Measurements from ENCODE around the gene CAPN3.

The CAPN3 gene

GRCh38 chr15:42453826-42454225, 94.5 kb downstream of the CAPN3 start:
- DNase-seq (ENCODE audit: low spot score), result no peak

GRCh38 chr15:42456531-42456930, 97.2 kb downstream of the CAPN3 start:
- no peak for DNase-seq (ENCODE audit: low spot score)

DNA sequence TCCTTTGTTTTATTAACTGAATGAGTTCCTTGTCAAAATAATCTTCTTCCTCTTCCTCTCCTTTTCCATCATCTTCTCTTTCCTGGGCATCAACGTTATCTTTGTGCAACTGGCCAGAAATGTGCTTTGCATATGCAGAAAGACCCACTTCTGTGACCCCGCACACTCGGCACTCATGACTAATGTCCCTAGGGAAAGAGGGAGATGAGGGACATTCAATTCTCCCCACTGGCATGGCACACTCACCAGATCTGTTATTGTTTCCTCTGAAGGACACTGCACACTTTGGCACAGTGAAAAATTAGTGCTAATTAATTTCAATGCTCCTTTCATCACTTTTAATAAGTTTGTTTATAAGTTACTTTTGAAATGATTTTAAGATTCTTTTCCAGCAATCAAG, 97.7 kb downstream of the CAPN3 start:
- peak; percentile 38 for DNase-seq (ENCODE audit: low spot score)

- DNase-seq (ENCODE audit: low spot score), result peak; percentile 82
Measured at GRCh38 chr15:42457445-42458442, 98.4 kb downstream of the CAPN3 start.

- DNase-seq (ENCODE audit: low spot score), result no peak
Measured at GRCh38 chr15:42461261-42461660, 102.0 kb downstream of the CAPN3 start.

All from hepatic stellate cell (primary cell).